Right kidney (tissue), 1 donor: ENCODE data around the gene GRM8.
"Not testable (repeated sequence)": the region's sequence is repeated elsewhere in the genome, so short reads cannot be mapped to it uniquely, and the experiment has no call there.

ENCODE experiments used
- DNase-seq: peaks from one replicate; pipeline ENCODE4 v3.0.0-alpha.2; 2016

Gene GRM8

GRCh38 chr7:127029823-127030222 lies 222.9 kb downstream of the GRM8 start:
- DNase-seq = no peak

DNA sequence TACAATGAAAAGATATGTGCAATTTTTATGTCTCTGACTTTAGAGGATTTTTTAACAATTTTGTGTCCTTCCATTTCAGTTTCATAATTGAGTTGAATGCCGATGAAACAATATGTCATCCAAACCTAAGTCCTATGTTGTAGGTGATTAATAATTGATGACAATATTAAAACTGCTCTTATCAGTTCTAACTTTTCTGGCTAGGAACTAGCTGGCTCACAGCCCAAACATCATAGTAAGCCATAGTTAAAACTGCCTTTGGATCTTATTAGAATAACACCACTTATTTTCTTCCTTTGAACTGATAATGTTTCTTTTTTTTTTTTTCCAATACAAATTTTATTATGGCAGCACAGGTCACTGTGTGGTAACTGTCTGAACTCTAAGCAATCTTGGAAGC lies 230.9 kb downstream of the GRM8 start:
- DNase-seq = no peak

DNA sequence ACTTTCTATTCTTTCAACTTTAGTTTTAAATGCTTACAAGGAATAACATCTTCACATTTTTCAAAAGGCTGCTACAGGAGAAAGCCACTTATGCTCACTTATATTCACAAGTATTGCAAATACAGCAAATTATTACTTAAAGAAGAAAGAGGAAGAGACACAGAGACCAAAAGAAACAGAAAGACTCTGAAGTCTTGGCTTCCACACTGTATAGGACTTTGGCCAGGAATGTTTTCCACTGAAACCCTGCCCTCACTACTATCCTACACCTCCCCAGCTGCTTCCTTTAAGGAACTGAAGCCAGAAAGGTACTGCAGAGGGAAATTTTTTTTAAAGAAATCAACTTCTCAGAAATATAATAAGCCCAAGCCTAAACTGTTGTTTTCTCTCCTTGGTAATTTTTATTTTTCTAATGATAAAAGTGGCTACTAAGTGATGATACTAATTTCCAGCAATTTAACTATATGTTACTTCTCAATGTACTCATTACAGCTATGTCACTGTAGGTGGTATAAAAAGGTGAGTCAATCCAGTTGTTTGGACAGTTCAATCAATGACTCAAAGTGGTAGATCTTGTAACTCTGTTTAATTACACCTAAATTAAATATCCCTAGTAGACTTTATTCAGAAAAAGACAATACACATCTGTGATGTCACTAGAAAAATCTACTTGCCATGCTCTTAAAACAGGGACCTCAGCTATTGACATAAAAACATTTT lies 231.6 kb downstream of the GRM8 start:
- no peak for DNase-seq

- no peak for DNase-seq
These were observed 233.9 kb downstream of the GRM8 start for GRCh38 chr7:127018889-127019288.

DNA sequence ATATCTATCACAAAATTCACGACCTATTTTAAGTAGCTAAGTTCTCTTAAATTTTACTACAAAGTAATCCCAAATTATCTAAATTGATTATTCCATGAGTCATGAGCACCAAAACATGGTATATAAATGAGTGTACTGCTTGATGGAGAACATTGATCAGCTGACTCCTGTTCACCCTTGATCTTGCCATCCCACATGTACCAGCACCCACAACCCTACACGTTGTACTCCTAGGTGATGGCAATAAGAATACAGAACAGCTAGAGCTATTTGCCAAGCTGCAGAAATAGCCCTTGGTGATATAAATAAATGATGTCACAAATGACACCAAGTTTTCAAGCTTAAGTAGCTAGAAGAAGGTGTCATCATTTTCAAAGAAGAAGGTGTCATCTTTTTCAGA lies 235.5 kb downstream of the GRM8 start:
- DNase-seq = no peak

DNA sequence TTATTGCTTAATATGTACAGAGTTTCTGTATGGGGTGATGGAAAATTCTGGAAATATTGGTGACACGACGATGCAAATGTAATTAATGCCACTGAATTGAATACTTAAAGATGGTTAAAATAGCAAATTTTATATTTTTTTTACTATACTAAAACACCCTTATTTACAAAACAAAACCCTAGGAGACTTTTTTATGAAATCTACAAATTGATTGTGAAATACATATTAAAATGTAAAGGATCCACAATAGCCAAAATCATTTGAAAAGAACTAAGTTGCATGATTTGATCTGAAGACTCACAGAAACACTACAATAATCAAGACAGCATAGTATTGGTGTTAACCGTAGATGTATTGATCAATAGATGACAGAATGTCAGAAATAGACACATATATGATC lies 252.0 kb downstream of the GRM8 start:
- DNase-seq = no peak

DNA sequence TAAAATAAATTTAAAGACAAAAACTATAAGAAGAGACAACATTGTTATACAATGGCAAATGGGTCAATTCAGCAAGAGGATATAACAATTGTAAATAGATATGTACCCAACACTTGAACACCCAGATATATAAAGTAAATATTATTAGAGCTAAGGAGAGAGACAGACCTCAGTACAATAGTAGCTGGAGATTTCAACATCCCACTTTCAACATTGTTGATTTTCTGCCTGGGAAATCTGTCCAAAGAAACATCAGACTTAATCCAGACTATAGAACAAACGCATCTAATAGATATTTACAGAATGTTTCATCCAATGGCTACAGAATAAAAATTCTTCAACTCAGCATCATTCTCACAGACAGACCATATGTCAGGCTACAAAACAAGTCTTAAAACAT lies 256.1 kb downstream of the GRM8 start:
- no peak for DNase-seq

GRCh38 chr7:126993626-126994213 lies 259.0 kb downstream of the GRM8 start:
- no peak for DNase-seq

GRCh38 chr7:126988022-126988421 lies 264.7 kb downstream of the GRM8 start:
- DNase-seq = no peak

DNA sequence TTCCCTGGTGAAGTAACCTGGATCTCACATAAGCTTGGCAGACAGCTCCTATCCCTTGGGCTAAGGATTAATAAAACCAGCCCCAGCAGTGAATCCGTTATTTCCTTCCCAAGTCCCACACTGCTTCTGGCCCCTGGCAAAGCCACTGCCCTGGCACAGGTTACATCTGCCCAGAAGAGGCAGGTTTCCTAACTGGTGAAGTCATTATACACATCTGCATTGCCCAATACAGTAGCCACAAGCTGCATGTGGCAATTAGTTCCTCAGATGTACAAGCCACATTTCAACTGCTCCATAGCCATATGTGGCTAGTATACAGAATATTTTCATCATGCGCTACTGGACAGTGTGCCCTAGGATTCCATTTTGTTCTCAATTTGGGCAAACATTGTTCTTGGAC lies 273.0 kb downstream of the GRM8 start:
- DNase-seq = no peak

DNA sequence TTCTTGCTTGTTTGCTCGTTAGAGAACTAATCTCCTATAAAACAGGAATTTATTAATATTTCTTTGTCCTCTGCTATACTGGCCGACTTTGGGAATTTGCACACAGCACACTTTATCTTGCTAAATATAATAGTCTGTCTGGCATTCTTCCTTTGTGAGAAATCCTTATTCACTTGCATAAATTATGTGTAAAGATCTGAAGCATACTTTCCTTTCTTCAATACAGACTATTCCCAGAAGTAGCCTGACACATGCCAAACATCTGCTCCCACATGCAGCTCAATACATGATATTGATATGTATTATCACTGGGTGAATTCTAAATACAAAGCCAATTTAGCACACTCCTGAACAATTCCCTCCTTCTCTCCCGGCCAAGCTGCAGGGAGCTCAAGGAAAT lies 273.9 kb downstream of the GRM8 start:
- no peak for DNase-seq

DNA sequence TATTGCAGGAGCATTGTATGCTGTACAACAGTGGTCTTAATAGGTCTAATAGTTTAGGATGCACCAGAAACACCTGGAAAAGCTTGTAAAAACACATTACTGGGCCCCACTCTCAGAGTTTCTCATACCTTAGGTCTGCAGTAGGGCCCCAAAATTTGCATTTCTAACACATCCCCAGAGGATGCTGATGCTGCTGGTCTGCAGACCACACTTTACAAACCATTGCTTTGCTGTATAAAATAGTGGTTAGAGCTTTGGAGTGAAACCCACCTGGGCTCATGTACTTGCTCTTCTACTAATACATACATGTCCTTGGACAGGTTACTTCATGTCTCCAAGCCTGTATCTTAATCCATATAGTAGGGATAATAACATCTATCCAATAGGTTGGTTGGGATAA lies 279.7 kb downstream of the GRM8 start:
- no peak for DNase-seq

- no peak for DNase-seq
These were observed 280.2 kb downstream of the GRM8 start for GRCh38 chr7:126972571-126972970.

GRCh38 chr7:126959649-126960048 lies 293.1 kb downstream of the GRM8 start:
- no peak for DNase-seq

- DNase-seq = no peak
These were observed 294.4 kb downstream of the GRM8 start for GRCh38 chr7:126958367-126958766.

DNA sequence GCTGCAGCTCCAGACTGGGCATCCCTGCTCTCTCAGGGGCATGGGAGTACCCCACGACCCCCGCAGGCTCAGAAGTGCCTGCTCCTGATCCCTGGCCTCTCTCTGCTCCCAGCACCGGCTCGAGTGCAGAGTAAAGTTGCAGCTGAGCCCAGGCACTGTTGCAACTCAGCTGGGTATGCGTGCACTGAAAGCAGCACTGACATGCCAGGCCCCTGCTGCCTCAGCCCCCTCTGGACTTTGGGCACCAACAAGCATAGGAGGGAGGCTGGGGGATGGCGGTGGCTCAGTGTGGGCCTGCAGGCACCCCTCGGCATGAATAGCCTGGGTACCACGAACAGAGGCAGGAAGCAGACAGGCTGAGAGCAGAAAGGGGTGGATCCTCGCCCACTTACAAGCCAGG lies 295.3 kb downstream of the GRM8 start:
- DNase-seq = no peak

- no peak for DNase-seq
These were observed 299.3 kb downstream of the GRM8 start for GRCh38 chr7:126953461-126953860.

GRCh38 chr7:126948664-126949063 lies 304.1 kb downstream of the GRM8 start:
- no peak for DNase-seq

GRCh38 chr7:126940723-126941307 lies 311.9 kb downstream of the GRM8 start:
- no peak for DNase-seq

- DNase-seq = no peak
These were observed 315.6 kb downstream of the GRM8 start for GRCh38 chr7:126937171-126937570.

DNA sequence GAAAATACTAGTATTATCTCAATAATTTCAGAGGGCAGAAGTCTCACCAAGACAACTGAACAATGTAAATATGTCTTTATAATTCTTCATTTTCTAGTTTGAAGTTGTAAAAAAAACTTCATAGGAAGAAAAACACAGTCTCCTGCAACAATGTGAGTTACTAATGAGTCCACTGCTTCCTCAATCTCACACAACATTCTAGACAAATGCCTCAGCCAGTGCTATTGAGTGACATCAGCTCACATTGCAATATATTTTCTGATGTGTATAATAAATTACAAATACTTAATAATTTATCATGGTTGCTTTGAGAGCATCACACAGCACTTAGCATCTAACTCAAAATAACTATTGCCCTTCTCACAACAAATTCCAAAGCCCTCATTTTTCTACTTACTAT lies 321.2 kb downstream of the GRM8 start:
- DNase-seq = no peak

- no peak for DNase-seq
These were observed 322.6 kb downstream of the GRM8 start for GRCh38 chr7:126930166-126930565.

- DNase-seq = no peak
These were observed 328.3 kb downstream of the GRM8 start for GRCh38 chr7:126924477-126924876.

DNA sequence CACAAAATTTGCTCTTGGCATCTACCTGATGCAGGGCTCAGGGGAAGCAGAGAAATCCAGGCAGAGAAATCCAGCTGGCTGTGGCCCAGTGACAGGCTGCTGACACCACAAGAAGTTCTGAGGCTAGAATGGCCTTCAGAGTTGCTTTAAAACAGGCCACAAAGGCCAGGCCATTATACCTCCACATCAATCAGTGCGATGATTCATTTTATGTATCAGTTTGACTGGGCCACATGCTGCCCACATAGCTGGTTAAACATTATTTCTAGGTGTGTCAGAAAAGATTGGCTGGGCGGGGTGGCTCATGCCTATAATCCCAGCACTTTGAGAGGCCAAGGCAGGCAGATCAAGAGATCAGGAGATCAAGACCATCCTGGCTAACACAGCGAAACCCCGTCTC lies 341.1 kb downstream of the GRM8 start:
- DNase-seq = not testable (repeated sequence)
